ENCODE results near the gene CHAF1A. TPM values are rescaled to one million over a fixed set of nuclear protein-coding genes. Genes with fewer than 3 reads are reported as not detected.

The CHAF1A gene
- total and polyA plus RNA-seq, 2 of the 4 experiments (the other 2 are of a cell fraction), result 12.4 to 22.9 TPM

- in situ Hi-C loops (cut with MboI; ENCODE audit: low sequenced_read_pairs), result no loop called here
- POLR2A ChIA-PET (ENCODE audit: unreplicated experiment), result no interaction called here
- no peak for DNase-seq
Measured at GRCh38 chr19:4487572-4487971, 85.1 kb downstream of the CHAF1A start.

More at GRCh38 chr19:4487572-4487971, 85.1 kb downstream of the CHAF1A start:
- H4K91ac ChIP-seq (ENCODE audit: insufficient read depth, low read depth, low read length), result no peak overlapping the region
- no peak overlapping the region for H3K9ac ChIP-seq (ENCODE audit: low read depth, low read length)
- ATAC-seq (ENCODE audit: low read depth), result no peak
- no peak overlapping the region for H3K4me3 ChIP-seq (ENCODE audit: insufficient read depth, low read depth, low read length)
- no peak overlapping the region for H2AFZ ChIP-seq (replicated peaks; ENCODE audit: low read length, poor library complexity)
- H3K56ac ChIP-seq (ENCODE audit: extremely low read depth, insufficient read depth, low read length), result no peak overlapping the region
- no peak overlapping the region for H2BK20ac ChIP-seq (ENCODE audit: low read depth, low read length)
- CTCF ChIA-PET, result no interaction called here
- no peak for TF ChIP-seq CEBPB (IDR thresholded peaks at IDR 0.05; ENCODE audit: low read depth, low read length)
- no peak for TF ChIP-seq POLR2A (IDR thresholded peaks at IDR 0.05; ENCODE audit: low read depth, low read length)
- no peak for TF ChIP-seq SMC3 (IDR thresholded peaks at IDR 0.05; ENCODE audit: low read depth, low read length)
- TF ChIP-seq BHLHE40 (IDR thresholded peaks at IDR 0.05; ENCODE audit: low read depth, low read length), result no peak
- no peak for TF ChIP-seq RAD21 (IDR thresholded peaks at IDR 0.05; ENCODE audit: low read length)
- no peak for TF ChIP-seq CHD1 (IDR thresholded peaks at IDR 0.05; ENCODE audit: low read depth, low read length)
- no peak for TF ChIP-seq RCOR1 (IDR thresholded peaks at IDR 0.05; ENCODE audit: insufficient replicate concordance, low read length)
- no peak for TF ChIP-seq ELK1 (IDR thresholded peaks at IDR 0.05; ENCODE audit: borderline replicate concordance, low read depth, low read length)
- TF ChIP-seq MAZ (IDR thresholded peaks at IDR 0.05; ENCODE audit: borderline replicate concordance, low read depth, low read length), result no peak
- TF ChIP-seq USF2 (IDR thresholded peaks at IDR 0.05; ENCODE audit: low read depth, low read length), result no peak
- no peak for TF ChIP-seq RFX5 (IDR thresholded peaks at IDR 0.05; ENCODE audit: low read depth, low read length)
- no peak for TF ChIP-seq MXI1 (IDR thresholded peaks at IDR 0.05; ENCODE audit: borderline replicate concordance, low read depth, low read length)
- TF ChIP-seq CTCF (conservative IDR thresholded peaks at IDR 0.05; ENCODE audit: low read depth, low read length), result no peak
- no peak for TF ChIP-seq FOS (IDR thresholded peaks at IDR 0.05; ENCODE audit: low read depth, low read length)
- TF ChIP-seq NFE2L2 (IDR thresholded peaks at IDR 0.05; ENCODE audit: low read depth, low read length), result no peak
- no peak for TF ChIP-seq MAFK (IDR thresholded peaks at IDR 0.05; ENCODE audit: low read depth, low read length)
- BruUV-seq (replicated peaks), result no TSS peak
- H4K5ac ChIP-seq (ENCODE audit: low read depth, low read length), result no peak overlapping the region
- H3K27ac ChIP-seq (ENCODE audit: insufficient read depth, low read length), result no peak overlapping the region
- H3K14ac ChIP-seq (replicated peaks; ENCODE audit: low read depth, low read length), result no peak overlapping the region
- H4K20me1 ChIP-seq (ENCODE audit: insufficient read depth, low read length), result peaks cover 8% of the 10 kb centered on the region; the same call in 1 of the 2 replicates
- intact Hi-C loops (cut with micrococcal nuclease), result no loop called here
- H2AK5ac ChIP-seq (ENCODE audit: low read depth, low read length), result no peak overlapping the region
- no peaks in the 10 kb centered on the region for H3K4me1 ChIP-seq (ENCODE audit: control insufficient read depth, insufficient read depth, low read length)
- no peak overlapping the region for H2BK15ac ChIP-seq (ENCODE audit: low read depth, low read length)
- H3K4ac ChIP-seq (ENCODE audit: low read depth, low read length), result no peak overlapping the region
- no peak overlapping the region for H3K23ac ChIP-seq (ENCODE audit: low read depth, low read length)
- no peaks in the 10 kb centered on the region for H3K9me3 ChIP-seq (ENCODE audit: control insufficient read depth, insufficient read depth, low read length)
- H2BK5ac ChIP-seq (ENCODE audit: low read depth, low read length, poor library complexity, severe bottlenecking), result no peak overlapping the region
- no peak overlapping the region for H3K18ac ChIP-seq (ENCODE audit: low read depth, low read length)
- peaks cover 12 to 33% of the 10 kb centered on the region in 2 experiments for H3K79me1 ChIP-seq (ENCODE audit: low read depth in 1 of 2, low read length in 2 of 2)
- dilution Hi-C loops (cut with HindIII; ENCODE audit: low sequenced_read_pairs, unreplicated experiment), result no loop called here
- H3K9me1 ChIP-seq (ENCODE audit: insufficient read depth, low read length), result peaks cover 8% of the 10 kb centered on the region
- H3K27me3 ChIP-seq (ENCODE audit: control insufficient read depth, insufficient read depth, low read length), result no peaks in the 10 kb centered on the region
- WGBS, 2 experiments (ENCODE audit: extremely low coverage in 2 of 2, insufficient read length in 1 of 2), result no CpG with 5 or more reads among the region's 11 CpGs
- no peak overlapping the region for H4K8ac ChIP-seq (ENCODE audit: low read depth in 2 of 2, low read length in 2 of 2)
- peak overlapping the region; percentile 73 for H2AK9ac ChIP-seq (replicated peaks; ENCODE audit: low read depth, low read length, poor library complexity)
- peaks cover 55% of the 10 kb centered on the region for H3K36me3 ChIP-seq (ENCODE audit: control insufficient read depth, insufficient read depth, low read length)
- H3K4me2 ChIP-seq (ENCODE audit: low read depth, low read length), result no peak overlapping the region
- no peak overlapping the region for H2BK120ac ChIP-seq (ENCODE audit: low read depth, low read length)
